GM19324 (cell line): ENCODE measurements around the gene GOLGA8B.
A peak's percentile ranks its signal among the peaks of the same experiment; 100 is the strongest.
"Not testable (repeated sequence)": the region's sequence is repeated elsewhere in the genome, so short reads cannot be mapped to it uniquely, and the experiment has no call there.

Experiments used
- ATAC-seq: cut with Tn5 transposase; IDR thresholded peaks from one replicate; pipeline ENCODE4 v1.9.1; 2021; ENCODE audit warnings: mild to moderate bottlenecking, moderate library complexity; ENCODE audit not compliant: unreplicated experiment, low FRiP score

Gene GOLGA8B, protein sequence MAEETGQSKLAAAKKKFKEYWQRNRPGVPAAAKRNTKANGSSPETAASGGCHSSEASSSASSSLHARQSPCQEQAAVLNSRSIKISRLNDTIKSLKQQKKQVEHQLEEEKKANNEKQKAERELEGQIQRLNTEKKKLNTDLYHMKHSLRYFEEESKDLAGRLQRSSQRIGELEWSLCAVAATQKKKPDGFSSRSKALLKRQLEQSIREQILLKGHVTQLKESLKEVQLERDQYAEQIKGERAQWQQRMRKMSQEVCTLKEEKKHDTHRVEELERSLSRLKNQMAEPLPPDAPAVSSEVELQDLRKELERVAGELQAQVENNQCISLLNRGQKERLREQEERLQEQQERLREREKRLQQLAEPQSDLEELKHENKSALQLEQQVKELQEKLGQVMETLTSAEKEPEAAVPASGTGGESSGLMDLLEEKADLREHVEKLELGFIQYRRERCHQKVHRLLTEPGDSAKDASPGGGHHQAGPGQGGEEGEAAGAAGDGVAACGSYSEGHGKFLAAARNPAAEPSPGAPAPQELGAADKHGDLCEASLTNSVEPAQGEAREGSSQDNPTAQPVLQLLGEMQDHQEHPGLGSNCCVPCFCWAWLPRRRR

DNA sequence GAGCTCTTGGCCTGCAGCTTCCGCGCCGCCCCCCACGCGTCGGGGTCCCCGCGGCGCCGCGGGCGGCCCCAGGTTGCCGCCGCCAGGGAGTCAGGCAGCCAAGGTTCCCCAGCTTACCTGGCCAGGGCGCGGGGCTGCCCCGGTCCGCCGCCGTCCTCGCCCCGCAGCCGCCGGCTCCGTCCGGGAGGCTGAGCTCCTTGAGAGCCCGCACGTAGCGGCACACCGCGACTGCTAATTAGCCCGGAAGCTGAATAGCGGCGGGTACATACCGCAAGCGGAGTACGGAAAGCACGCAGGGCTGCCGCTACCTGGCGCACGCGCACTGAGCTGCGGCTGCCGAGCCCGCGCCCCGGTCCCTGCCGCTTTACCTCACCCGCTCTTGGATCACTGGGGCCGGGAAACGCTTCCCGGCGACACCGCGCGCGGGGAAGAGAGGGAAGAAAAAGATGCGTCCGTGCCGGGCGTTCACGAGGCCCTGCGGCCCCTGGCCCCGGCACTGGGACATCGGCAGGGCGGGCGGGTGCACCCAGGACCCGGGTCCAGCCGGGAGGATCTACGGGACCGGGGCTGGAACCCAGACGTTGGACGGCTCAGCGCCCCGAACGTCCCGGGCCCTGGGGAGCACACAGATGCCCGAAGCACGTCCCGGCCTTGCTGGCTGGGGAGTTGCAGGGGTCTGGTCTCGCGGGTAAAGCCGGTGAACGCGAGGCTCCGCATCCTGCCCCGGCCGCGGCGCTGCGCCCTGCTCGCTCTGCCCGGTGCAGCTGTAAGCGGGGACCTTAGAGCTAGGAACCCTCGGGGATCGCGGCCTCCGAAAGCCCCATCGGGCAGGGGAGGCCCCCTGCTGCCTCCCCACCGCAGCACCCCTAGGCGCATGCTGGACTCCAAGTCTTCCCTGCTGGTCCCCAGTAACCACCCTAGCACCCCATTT is at the start of gene GOLGA8B:
GOLGA8B (minus strand) TSS at position 253 of the 931 bp plus-strand sequence. CDS start 47,739 bp downstream, outside the sequence.
- peak; percentile 70 for ATAC-seq

DNA sequence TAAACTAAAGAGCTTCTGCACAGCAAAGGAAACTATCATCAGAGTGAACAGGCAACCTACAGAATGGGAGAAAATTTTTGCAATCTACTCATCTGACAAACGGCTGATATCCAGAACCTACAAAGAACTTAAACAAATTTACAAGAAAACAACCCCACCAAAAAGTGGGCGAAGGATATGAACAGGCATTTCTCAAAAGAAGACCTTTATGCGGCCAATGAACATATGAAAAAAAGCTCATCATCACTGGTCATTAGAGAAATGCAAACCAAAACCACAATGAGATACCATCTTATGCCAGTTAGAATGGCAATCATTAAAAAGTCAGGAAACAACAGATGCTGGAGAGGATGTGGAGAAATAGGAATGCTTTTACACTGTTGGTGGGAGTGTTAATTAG is 49.7 kb upstream of the GOLGA8B start:
- not testable (repeated sequence) for ATAC-seq

DNA sequence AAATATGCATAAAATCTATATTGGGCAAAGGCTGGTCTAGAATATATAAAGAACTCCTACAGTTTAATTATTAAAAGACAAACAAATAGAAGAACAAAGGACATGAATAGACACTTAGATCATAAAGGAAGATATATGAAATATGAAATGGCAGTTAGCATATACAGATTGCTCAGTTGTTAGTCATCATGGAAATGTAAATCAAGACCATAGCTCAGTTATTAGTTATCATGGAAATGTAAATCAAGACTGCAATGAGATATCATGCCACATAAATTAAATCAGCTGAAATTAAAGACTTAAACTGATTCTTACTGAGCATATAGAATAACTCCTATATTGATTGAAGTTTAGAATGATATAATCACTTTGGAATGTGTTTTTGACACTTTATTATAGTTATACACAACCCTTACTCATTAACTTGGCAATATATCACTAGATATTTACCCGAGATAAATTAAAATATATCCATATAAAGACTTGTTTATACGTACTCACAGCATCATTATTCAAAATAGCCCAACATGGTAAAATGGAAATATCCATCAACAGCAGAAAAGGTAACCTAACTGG is 45.2 kb upstream of the GOLGA8B start:
- no peak for ATAC-seq

DNA sequence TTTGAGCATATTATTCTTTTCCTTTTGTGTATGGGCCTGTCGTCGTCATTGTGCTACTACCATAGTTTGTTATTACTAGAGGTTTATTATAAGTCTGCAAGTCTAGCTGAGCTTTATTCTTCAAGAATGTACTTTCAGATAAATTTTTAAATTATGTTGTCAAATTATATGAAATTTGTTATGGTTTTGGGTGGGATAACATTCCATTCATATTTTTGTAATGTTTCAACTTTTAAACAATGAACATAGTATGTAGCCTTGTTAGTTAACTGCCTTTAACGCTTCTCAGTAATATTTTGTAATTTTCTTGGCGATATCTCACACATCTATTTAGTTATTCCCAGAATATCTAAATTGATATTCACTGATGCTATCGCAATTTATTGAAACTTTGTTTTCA is 41.6 kb upstream of the GOLGA8B start:
- no peak for ATAC-seq

DNA sequence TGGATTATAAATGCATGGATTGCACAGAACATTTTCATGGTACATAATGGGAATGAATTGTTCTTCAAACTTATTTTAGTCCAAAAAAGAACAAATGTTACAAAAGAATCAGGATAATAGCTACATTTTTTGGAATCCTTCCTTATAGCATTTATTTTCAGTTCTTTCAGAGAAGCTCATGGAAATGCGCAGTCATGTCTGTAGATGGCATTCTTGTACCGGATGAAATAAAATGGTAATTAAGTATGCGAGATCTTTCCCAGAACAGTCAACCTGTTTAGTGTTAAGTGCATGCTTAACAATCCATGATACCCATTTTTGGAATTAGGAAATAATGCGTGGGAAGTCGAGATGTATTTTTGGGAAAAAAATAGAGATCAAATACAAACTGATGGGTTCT is 38.2 kb upstream of the GOLGA8B start:
- no peak for ATAC-seq

DNA sequence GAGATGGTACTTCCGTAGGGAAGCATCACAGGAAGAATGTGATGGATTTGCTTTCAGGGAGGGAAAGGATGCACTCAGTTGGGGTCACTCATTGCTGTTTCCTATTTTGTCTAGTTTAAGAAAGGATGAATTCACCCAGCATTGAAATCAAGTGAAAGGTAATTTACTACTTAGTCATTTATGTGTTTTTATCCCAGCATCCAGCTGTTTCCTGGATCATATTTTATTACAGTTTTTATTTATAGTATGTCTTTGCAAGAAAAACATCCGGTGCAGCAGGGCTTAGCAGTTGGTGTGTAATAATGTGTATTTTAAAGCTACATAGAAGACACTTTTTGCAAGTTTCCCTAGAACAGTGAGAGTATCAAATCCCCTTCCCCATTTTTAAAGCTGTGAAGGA is 37.4 kb upstream of the GOLGA8B start:
- no peak for ATAC-seq

DNA sequence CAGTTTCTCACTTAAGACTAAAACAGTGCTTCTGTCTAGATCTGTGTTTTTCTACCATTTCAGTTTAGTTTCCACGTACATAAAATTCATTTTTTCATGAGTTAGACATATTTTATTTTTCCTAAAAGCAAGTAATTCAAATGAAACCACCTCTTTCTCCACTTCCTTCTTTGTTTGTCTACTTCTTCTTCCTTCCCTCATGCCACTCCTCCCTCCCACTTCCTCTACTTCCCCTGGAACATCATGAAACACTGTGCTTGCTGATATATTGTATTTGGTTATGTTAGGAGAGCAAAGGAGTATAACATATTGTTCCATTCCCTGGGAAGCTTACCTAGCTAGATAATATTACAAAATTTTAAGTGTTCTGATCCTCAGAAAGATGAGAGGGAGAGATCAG is 36.7 kb upstream of the GOLGA8B start:
- no peak for ATAC-seq

DNA sequence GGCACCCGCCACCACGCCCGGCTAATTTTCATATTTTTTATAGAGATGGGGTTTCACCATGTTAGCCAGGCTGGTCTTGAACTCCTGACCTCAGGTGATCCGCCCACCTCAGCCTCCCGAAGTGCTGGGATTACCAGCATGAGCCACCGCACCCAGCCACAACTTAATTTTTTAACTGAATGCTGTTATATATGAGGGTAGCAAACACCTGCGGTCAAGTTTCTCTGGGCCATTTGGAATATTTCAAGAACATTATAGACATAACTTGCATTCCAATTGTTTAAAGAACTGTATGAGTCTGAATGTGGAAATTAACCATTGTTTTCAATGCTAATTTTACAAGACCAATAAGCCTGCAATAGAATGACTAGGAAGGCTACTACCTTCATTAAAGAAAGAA is 35.7 kb upstream of the GOLGA8B start:
- no peak for ATAC-seq

DNA sequence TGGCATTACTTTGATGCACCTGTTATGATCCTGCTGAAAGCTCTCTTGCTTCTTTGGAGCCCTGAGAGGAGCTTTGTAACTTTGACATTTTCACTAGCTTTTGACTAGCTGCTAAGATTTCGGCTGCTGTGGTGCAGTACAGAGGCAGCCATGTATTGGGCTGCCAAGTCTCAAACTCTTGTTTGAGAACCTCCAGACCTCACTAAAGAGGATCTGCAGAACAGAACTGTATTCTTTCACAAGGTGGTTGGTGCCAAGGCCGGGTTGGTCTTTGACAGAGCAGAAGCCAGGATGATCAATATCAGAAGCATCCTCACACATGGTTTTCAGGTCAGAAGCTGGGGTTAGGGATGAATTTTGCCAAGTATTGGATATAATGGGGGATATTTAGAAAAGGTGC is 34.6 kb upstream of the GOLGA8B start:
- ATAC-seq, result no peak

DNA sequence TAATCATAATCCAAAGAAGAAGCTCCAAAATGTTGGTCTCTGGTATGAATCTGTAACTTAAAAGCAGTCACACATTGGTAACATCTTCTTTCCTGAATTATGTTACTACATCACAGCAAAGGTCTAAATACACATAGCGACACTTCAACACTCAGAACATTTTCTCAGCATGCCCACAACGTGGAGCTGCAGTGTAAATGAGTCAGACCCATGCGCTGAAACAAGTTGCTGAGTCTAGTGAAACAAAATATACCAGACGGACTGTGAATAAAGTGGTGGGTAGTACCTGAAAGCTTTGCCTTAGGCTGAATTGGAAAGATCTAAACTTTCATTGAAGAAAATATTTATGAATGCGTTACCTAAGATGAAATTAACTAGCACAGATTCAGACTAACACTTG is 33.2 kb upstream of the GOLGA8B start:
- no peak for ATAC-seq

DNA sequence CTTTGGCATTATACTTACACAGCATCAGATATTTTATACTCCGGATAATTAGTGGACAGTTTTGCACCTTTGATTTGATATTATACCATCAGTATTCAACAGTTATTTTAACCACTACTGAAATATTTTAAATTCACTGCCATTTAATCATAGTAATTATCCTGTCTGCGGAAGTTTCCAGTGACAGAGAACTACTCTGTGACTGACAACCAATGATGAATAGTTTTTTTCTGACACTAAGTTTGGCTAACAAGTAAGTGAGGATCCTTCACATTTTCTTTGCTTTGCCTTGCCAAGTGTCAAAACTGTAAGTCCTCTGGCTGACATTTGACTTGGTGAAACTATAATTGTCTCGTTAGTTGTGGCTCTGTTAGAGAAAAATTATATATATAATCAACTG is 30.5 kb upstream of the GOLGA8B start:
- ATAC-seq, result no peak

DNA sequence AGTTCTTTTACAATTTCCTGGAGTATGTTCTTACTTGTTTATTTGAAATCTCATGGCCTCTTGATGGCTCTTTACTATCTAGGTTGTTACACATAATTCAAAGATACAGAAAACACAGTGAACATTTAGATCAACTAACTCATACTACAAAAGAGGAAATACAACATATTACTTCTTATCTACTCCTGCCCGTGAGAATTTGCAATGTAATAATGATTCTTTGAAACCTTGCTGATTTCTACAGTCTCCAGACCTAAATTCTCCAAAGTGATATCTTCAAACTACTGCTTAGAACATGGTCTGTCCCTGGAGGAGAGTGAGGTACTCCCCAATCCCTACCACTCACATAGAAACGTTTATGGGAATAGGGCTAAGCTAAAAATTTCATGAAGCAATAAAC is 29.9 kb upstream of the GOLGA8B start:
- ATAC-seq, result no peak

DNA sequence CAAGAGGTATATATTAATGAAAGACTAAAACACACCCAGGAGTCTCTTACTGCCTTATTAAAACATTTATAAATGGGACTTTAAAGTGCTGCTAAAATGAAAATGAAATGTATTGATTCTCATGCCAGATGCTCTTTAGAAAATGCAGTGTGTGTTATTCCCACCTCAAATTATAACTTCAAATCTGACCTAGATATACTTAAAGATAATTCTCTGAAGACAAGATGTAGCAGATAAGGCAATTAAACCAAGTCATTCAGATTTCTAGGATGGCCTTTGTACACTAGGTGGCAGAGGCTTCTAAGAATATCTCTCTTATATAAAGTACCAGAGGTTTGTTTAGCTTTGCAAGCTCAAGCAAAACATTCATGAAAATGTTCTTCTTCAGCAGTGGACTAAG is 26.9 kb upstream of the GOLGA8B start:
- no peak for ATAC-seq

DNA sequence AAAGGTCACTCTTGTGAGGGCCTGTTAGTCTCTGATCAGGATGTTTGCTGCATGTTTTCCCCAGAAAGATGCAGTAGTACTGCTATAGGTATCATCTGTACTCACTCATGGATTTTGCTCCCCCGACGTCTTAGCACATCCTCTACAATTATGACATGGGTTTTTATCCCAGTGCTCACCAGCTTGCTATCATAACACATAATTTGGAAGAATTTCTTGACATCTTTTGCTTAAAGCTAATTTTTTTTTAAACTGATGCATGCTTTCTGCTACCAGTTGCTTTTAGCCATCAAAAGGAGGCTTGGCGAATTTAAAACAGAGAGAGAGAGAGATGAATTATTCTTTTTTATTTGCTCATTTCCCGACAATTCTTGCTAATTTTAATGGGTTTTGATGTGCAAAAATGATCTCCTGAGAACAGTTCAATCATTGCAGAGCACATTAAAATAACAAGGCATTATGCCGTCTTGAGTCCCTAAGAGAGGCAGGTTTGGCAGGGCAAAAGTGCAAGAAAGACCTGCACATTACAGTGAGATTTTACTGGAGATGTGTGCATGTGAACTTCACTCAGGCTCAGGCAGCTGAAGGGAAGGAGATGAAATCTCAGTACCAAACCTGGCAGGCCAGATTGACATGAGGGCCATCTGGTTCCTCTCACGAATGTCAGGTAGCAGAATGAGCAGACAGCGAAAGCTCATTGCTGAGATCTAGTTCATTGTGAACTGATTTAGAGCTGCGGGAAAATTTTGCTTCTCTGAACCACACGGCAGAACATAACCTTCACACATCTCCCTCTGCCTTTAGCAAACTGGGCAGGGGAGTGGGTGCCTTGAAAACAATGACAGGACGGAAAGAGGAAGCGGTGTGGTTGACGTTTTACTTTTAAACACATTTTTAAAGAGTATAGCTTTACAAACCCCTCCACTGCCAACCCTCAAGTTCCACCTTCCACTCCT is 25.9 kb upstream of the GOLGA8B start:
- no peak for ATAC-seq

DNA sequence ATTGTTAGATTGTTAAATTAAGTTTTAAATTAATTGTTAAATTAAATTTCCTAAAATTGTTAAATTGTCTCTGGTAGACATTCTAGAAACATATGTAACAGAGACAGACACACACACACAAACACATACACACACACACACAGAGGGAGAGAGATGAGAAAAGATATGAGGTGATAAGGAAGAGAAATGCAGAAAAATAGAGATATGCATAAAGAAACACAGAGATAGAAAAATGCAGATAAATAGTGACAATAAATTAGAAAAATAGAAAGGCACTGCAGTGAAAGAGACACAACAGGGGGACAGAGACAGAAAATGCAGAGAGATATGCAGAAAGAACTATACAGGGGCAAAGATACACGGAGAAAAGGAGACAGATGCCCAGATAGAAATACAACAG is 25.1 kb upstream of the GOLGA8B start:
- ATAC-seq, result no peak

DNA sequence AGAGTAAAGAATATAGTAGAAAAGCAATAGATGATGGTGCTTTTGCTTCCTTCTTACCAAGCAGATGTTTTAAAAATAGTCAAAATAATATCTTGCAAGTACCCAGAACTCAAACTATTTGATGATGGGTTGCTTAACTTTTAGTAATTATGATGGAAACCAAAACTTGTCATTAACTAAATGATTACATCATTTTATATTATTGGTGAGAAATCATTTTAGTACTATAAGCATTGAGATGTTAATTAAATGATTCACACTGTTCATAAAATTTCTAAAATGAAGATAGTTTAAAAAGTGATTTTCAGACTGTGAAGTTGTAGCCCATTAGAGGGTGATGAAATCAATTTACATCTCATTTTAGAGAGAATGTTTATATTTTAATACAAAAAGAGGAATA is 24.4 kb upstream of the GOLGA8B start:
- ATAC-seq, result no peak

DNA sequence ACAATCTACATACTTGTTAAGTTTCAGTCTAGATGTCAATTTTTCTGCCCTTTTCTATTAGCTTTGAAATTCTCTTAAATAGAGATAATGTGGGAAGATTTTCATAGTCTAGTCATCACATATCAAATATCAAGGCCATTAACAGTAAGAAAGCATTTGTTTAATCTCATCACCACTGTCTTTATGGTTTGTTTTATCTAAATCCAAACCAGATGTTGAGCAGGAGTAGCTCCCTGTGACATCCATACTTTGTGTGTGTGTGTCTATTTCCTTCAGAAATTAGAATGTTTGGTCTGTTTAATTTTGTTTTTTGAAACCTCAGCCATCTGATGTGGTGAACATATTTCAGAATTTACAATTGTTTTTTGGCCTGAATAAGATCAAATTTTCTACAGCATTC is 23.1 kb upstream of the GOLGA8B start:
- ATAC-seq, result no peak

DNA sequence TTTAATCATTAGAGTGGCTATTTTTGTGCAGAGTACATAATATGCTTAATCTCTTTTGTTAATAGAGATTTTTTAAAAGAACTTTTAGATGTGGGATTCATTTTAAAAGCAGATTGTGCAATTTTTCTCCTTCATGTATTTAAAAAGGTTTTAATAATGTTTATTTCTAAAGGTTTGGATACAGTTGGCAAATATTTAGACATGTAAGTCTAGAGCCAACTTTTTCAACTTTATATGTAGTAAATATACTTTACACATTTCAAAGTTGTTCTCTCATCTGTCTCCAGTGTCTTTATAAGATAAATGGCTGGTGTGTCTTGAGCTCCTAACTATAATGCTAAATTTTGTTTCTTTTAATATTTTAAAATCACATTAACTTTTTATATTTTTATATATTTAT is 22.7 kb upstream of the GOLGA8B start:
- ATAC-seq, result no peak

DNA sequence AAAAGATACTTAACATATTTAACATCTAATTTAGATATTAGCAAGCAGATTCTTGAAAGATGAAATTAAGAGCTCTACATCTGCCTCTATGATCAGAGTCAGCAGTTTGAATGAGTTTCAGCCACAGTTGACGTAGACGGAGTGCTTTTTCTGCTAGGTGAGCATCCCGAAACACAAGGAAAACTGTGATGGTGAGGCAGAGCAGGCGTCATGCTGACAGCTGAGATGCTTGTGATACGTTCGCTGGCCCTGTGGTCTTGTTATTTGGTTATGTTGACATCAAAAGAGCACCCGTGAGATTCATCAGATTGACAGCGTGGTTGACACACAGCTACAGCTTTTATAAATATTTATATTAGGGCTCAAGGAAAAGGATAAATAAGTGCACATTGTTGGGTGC is 19.6 kb upstream of the GOLGA8B start:
- ATAC-seq, result no peak

DNA sequence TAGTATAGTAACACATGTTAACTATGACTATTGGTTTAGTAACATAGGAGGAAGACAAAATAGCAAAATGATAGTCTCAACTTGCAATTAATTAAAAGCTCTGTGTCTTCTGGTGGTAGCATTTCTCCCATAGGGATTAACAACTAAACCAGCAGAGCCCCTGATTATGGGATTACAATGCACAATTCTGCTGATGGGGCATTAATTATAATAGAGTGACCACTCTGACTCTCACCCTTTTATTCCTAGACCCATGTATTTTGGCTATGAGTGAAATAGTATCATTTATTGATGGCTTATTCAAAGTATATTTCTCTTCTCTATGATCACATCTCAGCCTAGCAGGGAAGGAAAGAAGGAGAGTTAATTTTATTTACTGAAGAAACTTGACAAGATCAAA is 17.5 kb upstream of the GOLGA8B start:
- no peak for ATAC-seq
